ENCODE data around the gene MRFAP1L1.
"Not testable (repeated sequence)": the region's sequence is repeated elsewhere in the genome, so short reads cannot be mapped to it uniquely, and the experiment has no call there.

MRFAP1L1 gene

GRCh38 chr4:6734165-6734786 is 24.6 kb upstream of the MRFAP1L1 start:
- no peak for DNase-seq (ENCODE audit: low read depth)

GRCh38 chr4:6733358-6734164 is 23.9 kb upstream of the MRFAP1L1 start:
- no peak for DNase-seq (ENCODE audit: low read depth)

GRCh38 chr4:6732441-6733357 is 23.0 kb upstream of the MRFAP1L1 start:
- peak; percentile 78 for DNase-seq (ENCODE audit: low read depth)

- no peak for DNase-seq (ENCODE audit: low read depth)
These were observed 22.1 kb upstream of the MRFAP1L1 start for GRCh38 chr4:6731780-6732179.

GRCh38 chr4:6731318-6731675 is 21.6 kb upstream of the MRFAP1L1 start:
- no peak for DNase-seq (ENCODE audit: low read depth)

- DNase-seq (ENCODE audit: low read depth), result no peak
These were observed 21.1 kb upstream of the MRFAP1L1 start for GRCh38 chr4:6730603-6731317.

GRCh38 chr4:6728320-6729029 is 18.8 kb upstream of the MRFAP1L1 start:
- no peak for DNase-seq (ENCODE audit: low read depth)

GRCh38 chr4:6727943-6728250 is 18.2 kb upstream of the MRFAP1L1 start:
- no peak for DNase-seq (ENCODE audit: low read depth)

- peak; percentile 21 for DNase-seq (ENCODE audit: low read depth)
These were observed 17.6 kb upstream of the MRFAP1L1 start for GRCh38 chr4:6727081-6727942.

- not testable (repeated sequence) for DNase-seq (ENCODE audit: low read depth)
These were observed 15.8 kb upstream of the MRFAP1L1 start for GRCh38 chr4:6725427-6725961.

- no peak for DNase-seq (ENCODE audit: low read depth)
These were observed 14.9 kb upstream of the MRFAP1L1 start for GRCh38 chr4:6724421-6725111.

GRCh38 chr4:6723851-6724250 is 14.2 kb upstream of the MRFAP1L1 start:
- DNase-seq (ENCODE audit: low read depth), result no peak

- DNase-seq (ENCODE audit: low read depth), result no peak
These were observed 13.2 kb upstream of the MRFAP1L1 start for GRCh38 chr4:6722891-6723290.

GRCh38 chr4:6721121-6721520 is 11.5 kb upstream of the MRFAP1L1 start:
- DNase-seq (ENCODE audit: low read depth), result no peak

- DNase-seq (ENCODE audit: low read depth), result peak; percentile 41
These were observed 10.6 kb upstream of the MRFAP1L1 start for GRCh38 chr4:6720202-6720699.

- DNase-seq (ENCODE audit: low read depth), result no peak
These were observed 10.0 kb upstream of the MRFAP1L1 start for GRCh38 chr4:6719611-6720179.

GRCh38 chr4:6718932-6719610 is 9.4 kb upstream of the MRFAP1L1 start:
- no peak for DNase-seq (ENCODE audit: low read depth)

GRCh38 chr4:6716958-6717655 is 7.4 kb upstream of the MRFAP1L1 start:
- no peak for DNase-seq (ENCODE audit: low read depth)
